SK-N-MC (cell line): ENCODE data around the gene SYS1.

ENCODE experiments used
- EZH2 ChIP-seq: fragments of 200-600 bp; sonication (generic); IDR thresholded peaks from one replicate; pipeline ENCODE4 v1.6.1; 2017; ENCODE audit warnings: antibody characterized with exemption
- POLR2AphosphoS5 ChIP-seq: IDR thresholded peaks from 2 replicates; pipeline ENCODE4 v1.6.1; 2012; ENCODE audit warnings: mild to moderate bottlenecking, low read depth, low read length, borderline replicate concordance

DNA sequence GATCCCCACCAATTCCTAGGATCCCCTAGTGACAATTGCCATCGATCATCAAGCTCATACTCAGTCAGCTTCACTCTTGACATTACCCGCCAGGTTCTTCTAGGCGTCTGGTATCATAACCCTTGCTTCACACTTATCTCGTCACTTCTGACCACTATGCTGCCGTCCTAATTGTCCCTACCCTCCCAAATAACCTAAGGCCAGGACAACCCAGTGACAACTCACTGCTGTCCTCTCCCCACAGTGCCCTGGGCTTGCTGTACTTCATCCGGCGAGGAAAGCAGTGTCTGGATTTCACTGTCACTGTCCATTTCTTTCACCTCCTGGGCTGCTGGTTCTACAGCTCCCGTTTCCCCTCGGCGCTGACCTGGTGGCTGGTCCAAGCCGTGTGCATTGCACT, 3.7 kb downstream of the SYS1 start:
- TF ChIP-seq EZH2 (no peak), POLR2AphosphoS5 (no peak)
